Measurements from ENCODE around the gene RNU6-7.

GRCh38 chr14:32169191-32169590, 32.7 kb upstream of the RNU6-7 start:
- TF ChIP-seq CTCF (IDR thresholded peaks at IDR 0.05): no peak
- TF ChIP-seq POLR2A (IDR thresholded peaks at IDR 0.05): no peak
- TF ChIP-seq POLR2AphosphoS5 (IDR thresholded peaks at IDR 0.05): no peak

Measured in prostate gland (tissue), 2 donors.